ENCODE data around the gene SEMA3E. TPM values are rescaled to one million over a fixed set of nuclear protein-coding genes. Genes with fewer than 3 reads are reported as not detected.
A peak's percentile ranks its signal among the peaks of the same experiment; 100 is the strongest.

SEMA3E gene
- total RNA-seq, 1 experiment from 2014 or later = 0.20 TPM

DNA sequence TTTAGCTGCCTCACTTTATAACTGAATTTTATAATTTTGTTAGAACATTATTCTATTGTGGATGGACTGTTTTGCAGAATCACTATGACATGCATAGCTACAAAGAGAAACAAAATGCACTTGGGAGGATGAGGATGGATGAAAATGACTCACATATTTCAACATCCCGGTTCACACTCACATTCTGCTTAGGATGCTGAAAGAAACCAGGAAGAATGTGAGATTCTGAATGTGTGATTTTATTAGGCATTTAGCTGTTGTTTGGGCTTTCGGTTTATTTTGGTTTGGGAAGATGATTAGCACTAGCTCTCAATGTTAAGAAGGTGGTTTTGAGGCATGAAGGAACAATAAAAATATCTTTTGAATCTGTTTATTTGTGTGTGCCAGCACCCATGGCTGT, 235.5 kb downstream of the SEMA3E start:
- POLR2A ChIA-PET = no interaction called here
- Histone ChIP-seq H3K4me1 (no peaks in the 10 kb centered on the region), H3K4me3 (ENCODE audit: low read depth, low read length) (no peak overlapping the region), H3K9me3 (no peaks in the 10 kb centered on the region), H3K36me3 (ENCODE audit: control insufficient read depth, insufficient read depth, low read length) (no peaks in the 10 kb centered on the region), H3K27me3 (replicated peaks; ENCODE audit: control insufficient read depth, insufficient read depth, low read length) (no peaks in the 10 kb centered on the region)
- intact Hi-C loops (cut with micrococcal nuclease; ENCODE audit: unreplicated experiment) = no loop called here
- Mint-ChIP-seq H3K4me1 (ENCODE audit: low read depth, unreplicated experiment) (no peaks in the 10 kb centered on the region), H3K36me3 (ENCODE audit: insufficient read depth, unreplicated experiment) (no peaks in the 10 kb centered on the region), H3K9me3 (ENCODE audit: unreplicated experiment) (no peaks in the 10 kb centered on the region), H3K27me3 (ENCODE audit: insufficient read depth, unreplicated experiment) (no peaks in the 10 kb centered on the region), H3K4me3 (ENCODE audit: unreplicated experiment) (no peak overlapping the region), H3K27ac (ENCODE audit: unreplicated experiment) (no peak overlapping the region)
- no TSS peak for BruUV-seq (replicated peaks)
- TF ChIP-seq, protein P1, sequence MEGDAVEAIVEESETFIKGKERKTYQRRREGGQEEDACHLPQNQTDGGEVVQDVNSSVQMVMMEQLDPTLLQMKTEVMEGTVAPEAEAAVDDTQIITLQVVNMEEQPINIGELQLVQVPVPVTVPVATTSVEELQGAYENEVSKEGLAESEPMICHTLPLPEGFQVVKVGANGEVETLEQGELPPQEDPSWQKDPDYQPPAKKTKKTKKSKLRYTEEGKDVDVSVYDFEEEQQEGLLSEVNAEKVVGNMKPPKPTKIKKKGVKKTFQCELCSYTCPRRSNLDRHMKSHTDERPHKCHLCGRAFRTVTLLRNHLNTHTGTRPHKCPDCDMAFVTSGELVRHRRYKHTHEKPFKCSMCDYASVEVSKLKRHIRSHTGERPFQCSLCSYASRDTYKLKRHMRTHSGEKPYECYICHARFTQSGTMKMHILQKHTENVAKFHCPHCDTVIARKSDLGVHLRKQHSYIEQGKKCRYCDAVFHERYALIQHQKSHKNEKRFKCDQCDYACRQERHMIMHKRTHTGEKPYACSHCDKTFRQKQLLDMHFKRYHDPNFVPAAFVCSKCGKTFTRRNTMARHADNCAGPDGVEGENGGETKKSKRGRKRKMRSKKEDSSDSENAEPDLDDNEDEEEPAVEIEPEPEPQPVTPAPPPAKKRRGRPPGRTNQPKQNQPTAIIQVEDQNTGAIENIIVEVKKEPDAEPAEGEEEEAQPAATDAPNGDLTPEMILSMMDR (IDR thresholded peaks at IDR 0.05; ENCODE audit: insufficient read depth in 1 of 2, low read depth in 1 of 2, low read length in 1 of 2, severe bottlenecking in 1 of 2, unreplicated experiment in 1 of 2) = no peak
- DNase-seq = no peak
- CTCF ChIA-PET = no interaction called here

DNA sequence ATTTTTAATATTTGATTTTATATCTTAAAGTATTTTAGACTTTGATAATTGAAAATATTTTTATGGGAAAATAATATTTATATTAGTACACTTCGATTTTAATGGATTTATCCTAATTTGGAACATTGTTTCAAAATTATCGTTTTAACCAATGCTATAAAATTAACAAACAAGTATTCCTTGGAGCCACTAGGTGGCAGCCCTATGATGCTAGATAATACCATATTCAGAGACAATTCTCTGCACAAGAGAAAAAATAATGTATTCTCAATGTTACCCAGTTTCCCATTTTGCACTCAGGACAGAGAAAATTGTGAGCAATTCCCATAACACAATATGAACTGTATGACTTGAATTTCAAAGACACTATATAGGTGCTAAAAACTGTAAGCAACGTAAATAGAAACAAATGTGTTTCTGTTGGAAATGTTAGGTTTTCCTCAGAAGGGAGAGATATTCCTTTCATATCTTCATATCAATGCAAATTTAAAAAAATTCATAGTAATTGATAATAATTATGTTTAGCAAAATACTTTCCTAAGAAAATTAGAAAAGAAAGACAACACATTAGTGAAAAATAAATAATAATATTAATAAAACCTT, 237.8 kb downstream of the SEMA3E start:
- intact Hi-C loops (cut with micrococcal nuclease; ENCODE audit: unreplicated experiment) = loop anchor here (1.0 to 2.0 kb wide), 4 partner anchors 64 to 380 kb away; no protein-coding TSS in a partner anchor
- H3K36me3 ChIP-seq (ENCODE audit: control insufficient read depth, insufficient read depth, low read length) = no peaks in the 10 kb centered on the region
- ChIA-PET POLR2A (no interaction called here), CTCF (no interaction called here)
- H3K9me3 Mint-ChIP-seq (ENCODE audit: unreplicated experiment) = no peaks in the 10 kb centered on the region
- no peaks in the 10 kb centered on the region for H3K36me3 Mint-ChIP-seq (ENCODE audit: insufficient read depth, unreplicated experiment)
- no peaks in the 10 kb centered on the region for H3K27me3 Mint-ChIP-seq (ENCODE audit: insufficient read depth, unreplicated experiment)
- no peak overlapping the region for H3K4me3 ChIP-seq (ENCODE audit: low read depth, low read length)
- TF ChIP-seq, protein P1 (IDR thresholded peaks at IDR 0.05; ENCODE audit: insufficient read depth in 1 of 2, low read depth in 1 of 2, low read length in 1 of 2, severe bottlenecking in 1 of 2, unreplicated experiment in 1 of 2) = peak; percentile 70 to 79
- no peak overlapping the region for H3K4me3 Mint-ChIP-seq (ENCODE audit: unreplicated experiment)
- DNase-seq = peak in 1 of 2 experiments; percentile 15
- no TSS peak for BruUV-seq (replicated peaks)
- H3K27ac Mint-ChIP-seq (ENCODE audit: unreplicated experiment) = no peak overlapping the region
- H3K9me3 ChIP-seq = no peaks in the 10 kb centered on the region
- no peaks in the 10 kb centered on the region for H3K4me1 ChIP-seq
- no peaks in the 10 kb centered on the region for H3K4me1 Mint-ChIP-seq (ENCODE audit: low read depth, unreplicated experiment)
- H3K27me3 ChIP-seq (replicated peaks; ENCODE audit: control insufficient read depth, insufficient read depth, low read length) = no peaks in the 10 kb centered on the region

DNA sequence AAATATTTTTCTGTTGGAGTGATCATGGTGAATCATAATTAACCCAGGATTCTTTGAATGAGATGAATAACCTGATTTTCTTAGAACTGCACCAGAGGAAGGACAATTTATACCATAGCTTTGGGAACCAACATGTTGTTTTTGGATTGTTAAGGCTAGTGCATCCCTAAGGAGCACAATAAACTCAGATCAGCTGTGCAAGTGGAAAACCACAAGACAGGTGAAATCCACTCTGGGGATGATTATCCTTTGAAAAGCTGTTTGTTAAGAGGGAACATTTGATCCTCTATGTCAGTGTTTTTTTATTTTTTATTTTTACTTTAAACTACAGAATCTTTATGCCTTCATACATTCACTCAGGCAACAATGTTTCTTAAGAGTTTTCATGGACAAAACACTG, 254.2 kb downstream of the SEMA3E start:
- no peaks in the 10 kb centered on the region for H3K4me1 ChIP-seq
- POLR2A ChIA-PET = no interaction called here
- Mint-ChIP-seq H3K9me3 (ENCODE audit: unreplicated experiment) (no peaks in the 10 kb centered on the region), H3K4me3 (ENCODE audit: unreplicated experiment) (no peak overlapping the region), H3K27me3 (ENCODE audit: insufficient read depth, unreplicated experiment) (no peaks in the 10 kb centered on the region), H3K27ac (ENCODE audit: unreplicated experiment) (no peak overlapping the region), H3K4me1 (ENCODE audit: low read depth, unreplicated experiment) (no peaks in the 10 kb centered on the region), H3K36me3 (ENCODE audit: insufficient read depth, unreplicated experiment) (no peaks in the 10 kb centered on the region)
- no peak overlapping the region for H3K4me3 ChIP-seq (ENCODE audit: low read depth, low read length)
- no peaks in the 10 kb centered on the region for H3K36me3 ChIP-seq (ENCODE audit: control insufficient read depth, insufficient read depth, low read length)
- TF ChIP-seq, protein P1 (IDR thresholded peaks at IDR 0.05; ENCODE audit: insufficient read depth in 1 of 2, low read depth in 1 of 2, low read length in 1 of 2, severe bottlenecking in 1 of 2, unreplicated experiment in 1 of 2) = no peak
- BruUV-seq (replicated peaks) = no TSS peak
- intact Hi-C loops (cut with micrococcal nuclease; ENCODE audit: unreplicated experiment) = no loop called here
- H3K9me3 ChIP-seq = no peaks in the 10 kb centered on the region
- no peak for DNase-seq
- no peaks in the 10 kb centered on the region for H3K27me3 ChIP-seq (replicated peaks; ENCODE audit: control insufficient read depth, insufficient read depth, low read length)
- CTCF ChIA-PET = no interaction called here
